ENCODE measurements around the gene FAM200A. TPM values are rescaled to one million over a fixed set of nuclear protein-coding genes. Genes with fewer than 3 reads are reported as not detected.

Gene FAM200A
- total and polyA plus RNA-seq, 2 of the 13 experiments (the other 11 are each of a cell fraction or from before 2014, with no cell fraction given): 4.7 to 6.3 TPM

- TF ChIP-seq AGO2 (optimal IDR thresholded peaks at IDR 0.05; ENCODE audit: low read depth, low read length) (peak; percentile 74), KLF9 (CRISPR knock-in tag; IDR thresholded peaks at IDR 0.05; ENCODE audit: low read depth) (peak; percentile 38; the same call in 1 of the 2 replicates), HOXA5 (CRISPR knock-in tag; IDR thresholded peaks at IDR 0.05) (peak; percentile 24; the same call in 1 of the 2 replicates), PBX3 (CRISPR knock-in tag; IDR thresholded peaks at IDR 0.05; ENCODE audit: borderline replicate concordance) (no peak), SP140L (CRISPR knock-in tag; IDR thresholded peaks at IDR 0.05; ENCODE audit: borderline replicate concordance) (0 out of 2 replicates have a peak, but pooled peaks have one; percentile 37), ZNF205 (CRISPR knock-in tag; IDR thresholded peaks at IDR 0.05) (no peak), ZNF609 (CRISPR knock-in tag; IDR thresholded peaks at IDR 0.05; ENCODE audit: borderline replicate concordance) (no peak), PTBP1 (IDR thresholded peaks at IDR 0.05; ENCODE audit: low read depth, low read length, poor library complexity, severe bottlenecking) (no peak), RAD51 (IDR thresholded peaks at IDR 0.05; ENCODE audit: borderline replicate concordance) (no peak), SP2 (CRISPR knock-in tag; IDR thresholded peaks at IDR 0.05) (peak; percentile 75), ATF4 (CRISPR knock-in tag; IDR thresholded peaks at IDR 0.05) (peak in 1 of 2 experiments; percentile 29; a peak in 1 of 4 replicates), ZNF670 (CRISPR knock-in tag; IDR thresholded peaks at IDR 0.05; ENCODE audit: borderline replicate concordance) (peak; percentile 68; the same call in 1 of the 2 replicates), KDM5B (CRISPR knock-in tag; IDR thresholded peaks at IDR 0.05; ENCODE audit: borderline replicate concordance) (peak; percentile 62; the same call in 1 of the 2 replicates), HMGXB4 (CRISPR knock-in tag; IDR thresholded peaks at IDR 0.05; ENCODE audit: borderline replicate concordance in 1 of 2, low read depth in 1 of 2) (peak; percentile 85 to 88), PAX8 (CRISPR knock-in tag; IDR thresholded peaks at IDR 0.05; ENCODE audit: borderline replicate concordance) (no peak), ZBTB33 (CRISPR knock-in tag; IDR thresholded peaks at IDR 0.05) (no peak)
These were observed 51.9 kb downstream of the FAM200A start, which contains the start of gene ZNF394 (continued) for GRCh38 chr7:99499721-99500636.

All from HepG2 (cell line).